Stimulated activated CD4-positive, alpha-beta T cell treated with anti-CD3 and anti-CD28 coated beads, Interleukin-12 subunit alpha, Interleukin-12 subunit beta, amount 100 ng/mL, for 4 hours (primary cell): Measurements from ENCODE around the gene KRT5.

Experiments used
- DNase-seq: peaks from one replicate; pipeline ENCODE4 v3.0.0-alpha.2; 2020

KRT5 gene

GRCh38 chr12:52535574-52535973 is 15.4 kb upstream of the KRT5 start:
- no peak for DNase-seq

GRCh38 chr12:52534482-52534881 is 14.3 kb upstream of the KRT5 start:
- no peak for DNase-seq

GRCh38 chr12:52533686-52534470 is 13.7 kb upstream of the KRT5 start:
- DNase-seq, result no peak

- no peak for DNase-seq
Observed at GRCh38 chr12:52532636-52533035, 12.4 kb upstream of the KRT5 start.

GRCh38 chr12:52531566-52532300 is 11.5 kb upstream of the KRT5 start:
- DNase-seq, result no peak

GRCh38 chr12:52530905-52531304 is 10.7 kb upstream of the KRT5 start:
- DNase-seq, result no peak

- DNase-seq, result no peak
Observed at GRCh38 chr12:52530366-52530765, 10.2 kb upstream of the KRT5 start.

- no peak for DNase-seq
Observed at GRCh38 chr12:52529846-52530245, 9.7 kb upstream of the KRT5 start.

- DNase-seq, result no peak
Observed at GRCh38 chr12:52529417-52529816, 9.2 kb upstream of the KRT5 start.

GRCh38 chr12:52528641-52529143 is 8.5 kb upstream of the KRT5 start:
- DNase-seq, result no peak

- DNase-seq, result no peak
Observed at GRCh38 chr12:52527121-52527800, 7.1 kb upstream of the KRT5 start.

- no peak for DNase-seq
Observed at GRCh38 chr12:52526511-52526951, 6.3 kb upstream of the KRT5 start.

- DNase-seq, result no peak
Observed at GRCh38 chr12:52525661-52526499, 5.7 kb upstream of the KRT5 start.

GRCh38 chr12:52524898-52525591 is 4.9 kb upstream of the KRT5 start:
- no peak for DNase-seq

GRCh38 chr12:52524241-52524897 is 4.2 kb upstream of the KRT5 start:
- no peak for DNase-seq

- no peak for DNase-seq
Observed at GRCh38 chr12:52523824-52524223, 3.6 kb upstream of the KRT5 start.

- no peak for DNase-seq
Observed at GRCh38 chr12:52522346-52523011, 2.3 kb upstream of the KRT5 start.

- DNase-seq, result no peak
Observed at GRCh38 chr12:52521568-52522266, 1.5 kb upstream of the KRT5 start.

GRCh38 chr12:52521175-52521567 is 977 bp upstream of the KRT5 start:
- no peak for DNase-seq

- DNase-seq, result no peak
Observed at GRCh38 chr12:52519387-52519703, 849 bp downstream of the KRT5 start.
